ENCODE data around the gene CAGE1. TPM values are rescaled to one million over a fixed set of nuclear protein-coding genes. Genes with fewer than 3 reads are reported as not detected.

The CAGE1 gene
- total RNA-seq, 4 donors from 2014 or later = not detected

- ATAC-seq = no peak
Observed at GRCh38 chr6:7295916-7296315, 93.6 kb downstream of the CAGE1 start.

GRCh38 chr6:7292596-7293255 is 96.8 kb downstream of the CAGE1 start:
- no peaks in the 10 kb centered on the region for H3K9me3 ChIP-seq
- H3K4me1 ChIP-seq = no peaks in the 10 kb centered on the region
- ATAC-seq = no peak
- H3K27ac ChIP-seq = no peak overlapping the region
- TF ChIP-seq EP300 (IDR thresholded peaks at IDR 0.05) (no peak), POLR2A (IDR thresholded peaks at IDR 0.05) (no peak), POLR2AphosphoS5 (IDR thresholded peaks at IDR 0.05) (no peak)
- TF ChIP-seq, protein P1, sequence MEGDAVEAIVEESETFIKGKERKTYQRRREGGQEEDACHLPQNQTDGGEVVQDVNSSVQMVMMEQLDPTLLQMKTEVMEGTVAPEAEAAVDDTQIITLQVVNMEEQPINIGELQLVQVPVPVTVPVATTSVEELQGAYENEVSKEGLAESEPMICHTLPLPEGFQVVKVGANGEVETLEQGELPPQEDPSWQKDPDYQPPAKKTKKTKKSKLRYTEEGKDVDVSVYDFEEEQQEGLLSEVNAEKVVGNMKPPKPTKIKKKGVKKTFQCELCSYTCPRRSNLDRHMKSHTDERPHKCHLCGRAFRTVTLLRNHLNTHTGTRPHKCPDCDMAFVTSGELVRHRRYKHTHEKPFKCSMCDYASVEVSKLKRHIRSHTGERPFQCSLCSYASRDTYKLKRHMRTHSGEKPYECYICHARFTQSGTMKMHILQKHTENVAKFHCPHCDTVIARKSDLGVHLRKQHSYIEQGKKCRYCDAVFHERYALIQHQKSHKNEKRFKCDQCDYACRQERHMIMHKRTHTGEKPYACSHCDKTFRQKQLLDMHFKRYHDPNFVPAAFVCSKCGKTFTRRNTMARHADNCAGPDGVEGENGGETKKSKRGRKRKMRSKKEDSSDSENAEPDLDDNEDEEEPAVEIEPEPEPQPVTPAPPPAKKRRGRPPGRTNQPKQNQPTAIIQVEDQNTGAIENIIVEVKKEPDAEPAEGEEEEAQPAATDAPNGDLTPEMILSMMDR (IDR thresholded peaks at IDR 0.05) = no peak
- H3K27me3 ChIP-seq = no peaks in the 10 kb centered on the region
- no peak overlapping the region for H3K4me3 ChIP-seq
- 61 to 66% methylated on average over 3 to 6 of the region's 6 CpGs for WGBS, 2 donors (ENCODE audit: low coverage in 1 of 2)
- peaks cover 9 to 100% of the 10 kb centered on the region in 2 donors for H3K36me3 ChIP-seq

More at GRCh38 chr6:7295916-7296315, 93.6 kb downstream of the CAGE1 start:
- Histone ChIP-seq H3K9me3 (no peaks in the 10 kb centered on the region), H3K27me3 (no peaks in the 10 kb centered on the region), H3K27ac (no peak overlapping the region), H3K4me3 (no peak overlapping the region), H3K36me3 (peaks cover 0 to 99% of the 10 kb centered on the region in 2 donors), H3K4me1 (no peaks in the 10 kb centered on the region)
- TF ChIP-seq POLR2AphosphoS5 (IDR thresholded peaks at IDR 0.05) (no peak), EP300 (IDR thresholded peaks at IDR 0.05) (no peak), POLR2A (IDR thresholded peaks at IDR 0.05) (no peak)
- TF ChIP-seq, protein P1 (IDR thresholded peaks at IDR 0.05) = no peak
- WGBS, 2 donors (ENCODE audit: low coverage in 1 of 2) = 78 to 90% methylated on average over 3 of the region's 3 CpGs

- Histone ChIP-seq H3K27ac (no peak overlapping the region), H3K4me3 (no peak overlapping the region), H3K36me3 (peaks cover 9 to 89% of the 10 kb centered on the region in 2 donors), H3K27me3 (no peaks in the 10 kb centered on the region), H3K9me3 (no peaks in the 10 kb centered on the region), H3K4me1 (no peaks in the 10 kb centered on the region)
- TF ChIP-seq EP300 (IDR thresholded peaks at IDR 0.05) (no peak), POLR2AphosphoS5 (IDR thresholded peaks at IDR 0.05) (no peak), POLR2A (IDR thresholded peaks at IDR 0.05) (no peak)
- TF ChIP-seq, protein P1 (IDR thresholded peaks at IDR 0.05) = no peak
- 71 to 75% methylated on average over 1 of the region's 1 CpG for WGBS, 2 donors (ENCODE audit: low coverage in 1 of 2)
- no peak for ATAC-seq
Observed at GRCh38 chr6:7290079-7290478, 99.5 kb downstream of the CAGE1 start.

GRCh38 chr6:7285416-7285815 is 104.1 kb downstream of the CAGE1 start:
- H3K9me3 ChIP-seq = no peaks in the 10 kb centered on the region
- no peak overlapping the region for H3K4me3 ChIP-seq
- TF ChIP-seq EP300 (IDR thresholded peaks at IDR 0.05) (no peak), POLR2A (IDR thresholded peaks at IDR 0.05) (no peak), POLR2AphosphoS5 (IDR thresholded peaks at IDR 0.05) (no peak)
- TF ChIP-seq, protein P1 (IDR thresholded peaks at IDR 0.05) = no peak
- no peaks in the 10 kb centered on the region for H3K27me3 ChIP-seq
- peaks cover 9 to 53% of the 10 kb centered on the region in 2 donors for H3K36me3 ChIP-seq
- WGBS, 2 donors (ENCODE audit: low coverage in 1 of 2) = 88 to 95% methylated on average over 1 to 6 of the region's 6 CpGs
- no peak for ATAC-seq
- no peak overlapping the region for H3K27ac ChIP-seq
- H3K4me1 ChIP-seq = no peaks in the 10 kb centered on the region

GRCh38 chr6:7283676-7284075 is 105.9 kb downstream of the CAGE1 start:
- 57% methylated on average over 2 of the region's 2 CpGs; no CpG with 5 or more reads in 1 of the 2 donors for WGBS, 2 donors (ENCODE audit: low coverage in 1 of 2)
- Histone ChIP-seq H3K36me3 (peaks cover 0 to 36% of the 10 kb centered on the region in 2 donors), H3K27ac (no peak overlapping the region), H3K4me1 (no peaks in the 10 kb centered on the region), H3K27me3 (no peaks in the 10 kb centered on the region), H3K4me3 (no peak overlapping the region), H3K9me3 (no peaks in the 10 kb centered on the region)
- TF ChIP-seq POLR2AphosphoS5 (IDR thresholded peaks at IDR 0.05) (no peak), EP300 (IDR thresholded peaks at IDR 0.05) (no peak), POLR2A (IDR thresholded peaks at IDR 0.05) (no peak)
- TF ChIP-seq, protein P1 (IDR thresholded peaks at IDR 0.05) = no peak
- ATAC-seq = no peak
